GM23248 (cell line): ENCODE data around the gene LEKR1.

Experiments
- EZH2 ChIP-seq: fragments of 200-600 bp; sonication (generic); IDR thresholded peaks from 2 replicates; pipeline ENCODE4 v1.6.1; 2018; ENCODE audit warnings: antibody characterized with exemption, mild to moderate bottlenecking; ENCODE audit not compliant: insufficient read depth, poor library complexity, severe bottlenecking
- EZH2phosphoT487 ChIP-seq: fragments of 200-600 bp; sonication (generic); IDR thresholded peaks from 2 replicates; pipeline ENCODE4 v1.6.1; 2018; ENCODE audit warnings: antibody characterized with exemption, moderate library complexity, mild to moderate bottlenecking, low read depth; ENCODE audit not compliant: insufficient read depth

DNA sequence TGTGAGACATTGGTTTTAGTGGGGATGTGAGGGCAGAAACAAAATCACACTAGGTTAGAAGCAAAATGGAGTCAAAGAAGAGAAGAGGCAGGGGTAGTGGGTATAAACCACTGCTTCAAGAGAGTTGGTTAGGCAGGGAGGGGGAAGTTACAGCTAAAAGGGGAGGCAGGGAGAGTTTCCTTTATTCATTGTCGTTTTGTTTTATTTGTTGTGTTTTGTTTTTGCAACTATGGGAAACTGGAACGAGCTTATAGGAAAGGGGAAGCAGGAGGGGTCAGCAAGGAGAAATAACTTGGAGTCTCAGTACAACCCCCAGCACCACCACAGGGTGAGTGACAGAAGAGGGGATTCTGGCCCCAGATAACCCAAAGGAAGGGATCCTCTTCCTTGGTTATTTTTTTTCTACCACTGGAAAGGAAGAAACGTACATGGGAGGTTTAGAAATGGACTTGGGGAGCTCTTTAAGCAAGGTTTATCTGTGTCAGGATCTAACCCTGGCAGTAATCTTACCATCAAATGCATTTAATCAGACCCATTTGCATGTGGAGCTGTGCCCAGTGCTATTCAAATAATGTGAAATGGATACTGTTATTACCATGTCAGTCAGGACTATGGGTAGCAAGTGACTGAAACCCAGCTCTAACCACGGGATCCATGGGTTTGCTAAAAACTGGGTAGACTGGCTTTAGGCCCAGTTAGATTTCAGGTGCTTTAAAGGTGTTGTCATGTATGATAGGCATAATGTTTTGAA is 265.1 kb downstream of the LEKR1 start:
- TF ChIP-seq EZH2phosphoT487 (no peak), EZH2 (no peak)
